Upper lobe of left lung (tissue), 6 donors: ENCODE results near the gene TPP2. TPM values are rescaled to one million over a fixed set of nuclear protein-coding genes. Genes with fewer than 3 reads are reported as not detected.

Experiments used
- ATAC-seq, 2 donors: fragments of 200-7000 bp; cut with Tn5 transposase; one replicate each; pipeline ENCODE4 v1.9.1; 2022; ENCODE audit warnings: mild to moderate bottlenecking in 2 of 2, moderate library complexity in 2 of 2; ENCODE audit not compliant: low FRiP score in 2 of 2
- DNase-seq, 2 donors: peaks; one replicate each; pipeline ENCODE4 v3.0.0-alpha.2; 2019 to 2020
- H3K27ac ChIP-seq, 4 donors: fragments of 200-600 bp; sonication (generic); one replicate each; pipeline ENCODE4 v1.5.1; 2016 to 2019
- H3K27me3 ChIP-seq, 4 donors: fragments of 200-600 bp; sonication (generic); one replicate each; pipeline ENCODE4 v1.5.1; 2017 to 2019
- H3K36me3 ChIP-seq, 4 donors: fragments of 200-600 bp; sonication (generic); one replicate each; pipeline ENCODE4 v1.5.1; 2016 to 2019
- H3K4me1 ChIP-seq, 4 donors: fragments of 200-600 bp; sonication (generic); one replicate each; pipeline ENCODE4 v1.5.1; 2018 to 2019
- H3K4me3 ChIP-seq, 4 donors: fragments of 200-600 bp; sonication (generic); one replicate each; pipeline ENCODE4 v1.5.1; 2017 to 2019; ENCODE audit warnings: mild to moderate bottlenecking in 2 of 4, moderate library complexity in 1 of 4
- H3K9me3 ChIP-seq, 4 donors: fragments of 200-600 bp; sonication (generic); one replicate each; pipeline ENCODE4 v1.5.1; 2018 to 2019
- CTCF ChIP-seq, 6 experiments: fragments of 450-650 bp in 4 of 6; fragments of 200-600 bp in 2 of 6; sonication (generic) in 2 of 6; IDR thresholded peaks; one replicate each; pipeline ENCODE4 v1.5.1; 2016 to 2019; ENCODE audit warnings: antibody characterized with exemption in 6 of 6
- EP300 ChIP-seq, 4 donors: sonication (generic); formaldehyde crosslinking; IDR thresholded peaks; one replicate each; pipeline ENCODE4 v1.5.1; 2017; ENCODE audit warnings: antibody characterized with exemption in 4 of 4, control low read depth in 2 of 4
- POLR2A ChIP-seq, 4 donors: fragments of 450-650 bp; IDR thresholded peaks; one replicate each; pipeline ENCODE4 v1.5.1; 2016 to 2017; ENCODE audit warnings: antibody characterized with exemption in 4 of 4, mild to moderate bottlenecking in 2 of 4
- POLR2AphosphoS5 ChIP-seq, 2 donors: sonication (generic); formaldehyde crosslinking; IDR thresholded peaks; one replicate each; pipeline ENCODE4 v1.5.1; 2017; ENCODE audit warnings: antibody characterized with exemption in 2 of 2
- WGBS, 2 donors: methylation state at CpG; one replicate each; pipeline ENCODE4 v1.1.5; 2017 to 2018; 5-methylcytosine and 5-hydroxymethylcytosine counted together
- total RNA-seq, 6 donors: library from RNA; depleted of rRNA in 4 of 6; stranded (reverse); fragments of >200 nt in 4 of 6; gene quantifications; one replicate each; pipeline versions ENCODE4 v1.1.0 to v1.2.1, GENCODE V29; 2016 to 2021
- donor health status: DM: no; HTN: no; CAD: no; lungs with moderate emphysema.
- donor health status: DM: no; HTN: yes; CAD: no; lungs with severe emphysema.

TPP2 gene
- total RNA-seq, 6 donors from 2014 or later: 30.8 to 69.1 (median 41.2) TPM

- Histone ChIP-seq H3K27ac (peak overlapping the region; percentile 65 to 76 (median 74)), H3K27me3 (no peaks in the 10 kb centered on the region), H3K36me3 (no peaks in the 10 kb centered on the region), H3K9me3 (no peaks in the 10 kb centered on the region), H3K4me3 (peak overlapping the region; percentile 55 to 69 (median 66)), H3K4me1 (peaks cover 16 to 28% (median 19%) of the 10 kb centered on the region in 4 donors)
- WGBS, 2 donors: 1% methylated on average over 32 to 36 of the region's 36 CpGs
- peak in 1 of 2 donors; percentile 9 for TF ChIP-seq POLR2AphosphoS5 (IDR thresholded peaks at IDR 0.05)
- TF ChIP-seq CTCF (IDR thresholded peaks at IDR 0.05): peak; percentile 53 to 73 (median 64)
- TF ChIP-seq EP300 (IDR thresholded peaks at IDR 0.05): no peak
- peak in 1 of 2 donors; percentile 58 for ATAC-seq
- DNase-seq: peak; percentile 76 to 90
Observed at GRCh38 chr13:102591988-102592781, 4.6 kb upstream of the TPP2 start.

- Histone ChIP-seq H3K27ac (peak overlapping the region in 2 of 4 donors; percentile 19 to 72), H3K4me3 (no peak overlapping the region), H3K27me3 (no peaks in the 10 kb centered on the region), H3K36me3 (no peaks in the 10 kb centered on the region), H3K9me3 (no peaks in the 10 kb centered on the region), H3K4me1 (peaks cover 23 to 35% (median 24%) of the 10 kb centered on the region in 4 donors)
- TF ChIP-seq CTCF (IDR thresholded peaks at IDR 0.05) (no peak), EP300 (IDR thresholded peaks at IDR 0.05) (no peak), POLR2AphosphoS5 (IDR thresholded peaks at IDR 0.05) (no peak), POLR2A (IDR thresholded peaks at IDR 0.05) (no peak)
- no peak for DNase-seq
- no peak for ATAC-seq
- WGBS, 2 donors: 71 to 80% methylated on average over 3 of the region's 3 CpGs
Observed at GRCh38 chr13:102593466-102593865, 3.3 kb upstream of the TPP2 start.

GRCh38 chr13:102597029-102597961 is 509 bp downstream of the TPP2 start:
- WGBS, 2 donors: 0 to 3% methylated on average over 12 to 18 of the region's 67 CpGs

DNA sequence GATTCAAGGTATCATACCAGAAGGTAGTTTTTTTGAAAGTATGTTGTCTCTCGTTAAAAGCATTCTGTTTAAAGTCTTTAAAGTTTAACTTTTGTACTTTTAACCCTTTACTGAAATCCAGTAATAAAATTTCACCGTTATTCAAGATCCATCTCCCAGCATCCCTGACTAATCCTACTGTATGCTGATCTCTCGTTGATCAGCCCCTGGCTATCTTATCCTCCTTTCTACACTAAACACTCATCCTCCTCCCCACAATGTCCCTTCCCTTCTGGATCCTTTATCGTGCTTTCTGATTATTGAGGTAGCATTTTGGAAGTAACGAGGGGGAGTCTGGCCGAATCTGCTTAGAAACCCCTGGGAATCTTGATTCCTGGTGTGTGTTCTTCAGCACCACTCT is 1.3 kb downstream of the TPP2 start:
- peak overlapping the region in 3 of 4 donors; percentile 11 to 99 (median 98) for H3K27ac ChIP-seq

More at GRCh38 chr13:102597029-102597961, 509 bp downstream of the TPP2 start:
- peak overlapping the region; percentile 79 to 98 (median 96) for H3K4me3 ChIP-seq
- H3K4me1 ChIP-seq: peaks cover 35 to 48% (median 45%) of the 10 kb centered on the region in 4 donors
- H3K27me3 ChIP-seq: no peaks in the 10 kb centered on the region
- DNase-seq (peak; percentile 24 to 91), ATAC-seq (peak in 1 of 2 donors; percentile 36)
- no peaks in the 10 kb centered on the region for H3K9me3 ChIP-seq
- H3K27ac ChIP-seq: peak overlapping the region; percentile 96 to 99 (median 98)
- no peak for TF ChIP-seq CTCF (IDR thresholded peaks at IDR 0.05)
- peak in 1 of 4 donors; percentile 82 for TF ChIP-seq POLR2A (IDR thresholded peaks at IDR 0.05)
- H3K36me3 ChIP-seq: no peaks in the 10 kb centered on the region

More for the DNA sequence above, 1.3 kb downstream of the TPP2 start:
- H3K4me1 ChIP-seq: peaks cover 27 to 45% (median 38%) of the 10 kb centered on the region in 4 donors
- peak overlapping the region; percentile 6 to 98 (median 87) for H3K4me3 ChIP-seq
- H3K27me3 ChIP-seq: no peaks in the 10 kb centered on the region
- H3K9me3 ChIP-seq: no peaks in the 10 kb centered on the region
- no peak for DNase-seq
- TF ChIP-seq CTCF (IDR thresholded peaks at IDR 0.05): no peak
- no peak for TF ChIP-seq POLR2A (IDR thresholded peaks at IDR 0.05)
- no peak for TF ChIP-seq POLR2AphosphoS5 (IDR thresholded peaks at IDR 0.05)
- TF ChIP-seq EP300 (IDR thresholded peaks at IDR 0.05): no peak
- ATAC-seq: no peak
- 1 to 4% methylated on average over 6 of the region's 6 CpGs for WGBS, 2 donors
- H3K36me3 ChIP-seq: no peaks in the 10 kb centered on the region
